GM06990 (cell line): Measurements from ENCODE around the gene ELMO1.

ENCODE experiments used
- DNase-seq: peaks from one replicate; pipeline ENCODE4 v3.0.0-alpha.2; 2011; ENCODE audit not compliant: insufficient read length; ENCODE audit errors: extremely low read depth
- H3K27me3 ChIP-seq: replicated peaks from 2 replicates; pipeline ENCODE4 v1.6.0; 2011; ENCODE audit warnings: low read length; ENCODE audit not compliant: control insufficient read depth, insufficient read depth
- H3K36me3 ChIP-seq: 2 replicates; pipeline ENCODE4 v1.5.1; 2011; ENCODE audit warnings: low read length; ENCODE audit not compliant: control insufficient read depth, insufficient read depth
- H3K4me3 ChIP-seq: replicated peaks from 2 replicates; pipeline ENCODE4 v1.5.1; 2011; ENCODE audit warnings: low read depth, mild to moderate bottlenecking, control low read depth, low read length
- CTCF ChIP-seq: IDR thresholded peaks from 2 replicates; pipeline ENCODE4 v1.5.1; 2011; ENCODE audit warnings: low read length, control low read depth, mild to moderate bottlenecking, inconsistent platforms; ENCODE audit not compliant: insufficient read depth, poor library complexity, severe bottlenecking

Gene ELMO1

GRCh38 chr7:37346761-37347160 is 101.9 kb downstream of the ELMO1 start:
- no peaks in the 10 kb centered on the region for H3K27me3 ChIP-seq
- no peak overlapping the region for H3K4me3 ChIP-seq
- TF ChIP-seq CTCF, result no peak
- no peak for DNase-seq
- no peaks in the 10 kb centered on the region for H3K36me3 ChIP-seq

GRCh38 chr7:37344886-37345579 is 103.6 kb downstream of the ELMO1 start:
- DNase-seq, result no peak
- H3K4me3 ChIP-seq, result no peak overlapping the region

GRCh38 chr7:37342688-37343471 is 105.8 kb downstream of the ELMO1 start:
- no peaks in the 10 kb centered on the region; the same call in 1 of the 2 replicates for H3K36me3 ChIP-seq
- peak; percentile 83 for DNase-seq
- H3K4me3 ChIP-seq, result peak overlapping the region; percentile 82
- peak; percentile 48 for TF ChIP-seq CTCF
- no peaks in the 10 kb centered on the region for H3K27me3 ChIP-seq

More at GRCh38 chr7:37344886-37345579, 103.6 kb downstream of the ELMO1 start:
- no peak for TF ChIP-seq CTCF
- no peaks in the 10 kb centered on the region for H3K36me3 ChIP-seq
- no peaks in the 10 kb centered on the region for H3K27me3 ChIP-seq

DNA sequence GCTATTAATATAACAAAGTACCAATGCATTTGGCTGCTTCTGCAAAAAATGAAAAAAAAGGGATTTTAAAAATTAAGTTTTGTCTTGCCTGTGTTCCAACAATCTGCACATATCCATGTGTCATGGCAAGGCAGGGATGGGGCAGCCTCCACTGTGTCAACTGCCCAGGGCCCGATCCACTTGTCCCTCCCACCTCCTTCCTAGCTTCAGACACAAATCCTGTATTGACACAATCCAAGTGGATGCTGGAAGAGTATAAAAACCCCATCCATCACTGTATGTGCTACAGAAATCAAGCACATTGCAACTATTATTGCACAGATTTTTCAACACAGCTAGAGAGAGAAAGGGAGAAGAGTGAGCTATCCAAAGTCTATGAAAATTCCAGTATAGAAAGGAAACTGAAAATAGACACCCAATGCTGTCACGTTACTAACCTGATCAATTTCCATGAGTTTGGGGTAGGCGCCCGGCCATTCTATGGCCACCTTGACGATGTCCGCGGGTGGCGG is 106.4 kb downstream of the ELMO1 start:
- no peak for TF ChIP-seq CTCF
- Histone ChIP-seq H3K4me3 (peak overlapping the region; percentile 82), H3K27me3 (no peaks in the 10 kb centered on the region), H3K36me3 (no peaks in the 10 kb centered on the region; the same call in 1 of the 2 replicates)
- DNase-seq, result no peak

- DNase-seq, result peak; percentile 76
- Histone ChIP-seq H3K4me3 (peak overlapping the region; percentile 82), H3K27me3 (no peaks in the 10 kb centered on the region)
Measured at GRCh38 chr7:37341033-37341630, 107.5 kb downstream of the ELMO1 start.

More at GRCh38 chr7:37341033-37341630, 107.5 kb downstream of the ELMO1 start:
- TF ChIP-seq CTCF, result no peak
- H3K36me3 ChIP-seq, result no peaks in the 10 kb centered on the region; the same call in 1 of the 2 replicates
